HepG2 (cell line): ENCODE measurements around the gene C2orf49. TPM values are rescaled to one million over a fixed set of nuclear protein-coding genes. Genes with fewer than 3 reads are reported as not detected.

ENCODE experiments used
- ETV6 ChIP-seq: sonication (generic); formaldehyde crosslinking; conservative IDR thresholded peaks from 2 replicates; pipeline ENCODE4 v1.4.0; 2020; ENCODE audit warnings: missing genetic modification reagents
- LCORL ChIP-seq, 2 experiments: fragments of 450-650 bp in 1 of 2; sonication (generic) in 1 of 2; formaldehyde crosslinking in 1 of 2; IDR thresholded peaks; 2 replicates each; pipeline versions ENCODE4 v1.5.0 to v1.6.1; 2017 to 2020; ENCODE audit warnings: antibody characterized with exemption in 1 of 2, missing genetic modification reagents in 1 of 2
- SCMH1 ChIP-seq: sonication (generic); formaldehyde crosslinking; IDR thresholded peaks from 2 replicates; pipeline ENCODE4 v1.9.0; 2021; ENCODE audit warnings: missing genetic modification reagents, mild to moderate bottlenecking, borderline replicate concordance
- TRIM24 ChIP-seq: sonication (generic); formaldehyde crosslinking; IDR thresholded peaks from 2 replicates; pipeline ENCODE4 v1.8.0; 2022; ENCODE audit warnings: mild to moderate bottlenecking, missing genetic modification reagents
- ZBTB42 ChIP-seq: sonication (generic); formaldehyde crosslinking; IDR thresholded peaks from 2 replicates; pipeline ENCODE4 v1.5.0; 2020; ENCODE audit warnings: mild to moderate bottlenecking, missing genetic modification reagents
- ZFY ChIP-seq: sonication (generic); formaldehyde crosslinking; IDR thresholded peaks from 2 replicates; pipeline ENCODE4 v1.4.0; 2020; ENCODE audit warnings: missing genetic modification reagents
- ZNF256 ChIP-seq: sonication (generic); formaldehyde crosslinking; conservative IDR thresholded peaks from 2 replicates; pipeline ENCODE4 v1.4.0; 2020; ENCODE audit warnings: missing genetic modification reagents
- ZNF343 ChIP-seq: sonication (generic); formaldehyde crosslinking; IDR thresholded peaks from 2 replicates; pipeline ENCODE4 v1.4.0; 2020; ENCODE audit warnings: mild to moderate bottlenecking, missing genetic modification reagents
- ZNF570 ChIP-seq: sonication (generic); formaldehyde crosslinking; IDR thresholded peaks from 2 replicates; pipeline ENCODE4 v1.4.0; 2020; ENCODE audit warnings: mild to moderate bottlenecking, missing genetic modification reagents, borderline replicate concordance
- polyA plus RNA-seq, 8 experiments: library from polyadenylated mRNA; depleted of rRNA in 3 of 8; stranded (reverse) in 7 of 8; unstranded in 1 of 8; fragments of >200 nt; fragmentation: Illumina TruSeq in 4 of 8; extraction: Trizol in 4 of 8; gene quantifications; 2 replicates each; pipeline versions ENCODE4 v1.2.1 to v1.2.3, GENCODE V29; 2011 to 2016; ENCODE audit warnings: low read depth in 4 of 8, missing spikeins in 1 of 8, mixed read lengths in 1 of 8; ENCODE audit not compliant: insufficient read depth in 1 of 8
- total RNA-seq, 5 experiments: library from RNA; depleted of rRNA; stranded (reverse); fragments of >200 nt; fragmentation: Illumina TruSeq; extraction: Trizol; gene quantifications; 2 replicates each; pipeline ENCODE4 v1.2.3, GENCODE V29; 2016; ENCODE audit warnings: low read depth in 1 of 5
- TF ChIP-seq, protein P1 (sequence below): sonication (generic); formaldehyde crosslinking; IDR thresholded peaks from 2 replicates; pipeline ENCODE4 v1.4.0; 2020; ENCODE audit warnings: missing genetic modification reagents, mild to moderate bottlenecking, borderline replicate concordance
- TF ChIP-seq, protein P2 (sequence below): conservative IDR thresholded peaks from 2 replicates; pipeline ENCODE4 v1.6.1; 2018; ENCODE audit warnings: missing genetic modification reagents
- TF ChIP-seq, protein P3 (sequence below): sonication (generic); formaldehyde crosslinking; IDR thresholded peaks from 2 replicates; pipeline ENCODE4 v1.5.0; 2020; ENCODE audit warnings: mild to moderate bottlenecking, missing genetic modification reagents, borderline replicate concordance
- TF ChIP-seq, protein P4 (sequence below): sonication (generic); formaldehyde crosslinking; IDR thresholded peaks from 2 replicates; pipeline ENCODE4 v1.5.1; 2020; ENCODE audit warnings: mild to moderate bottlenecking, missing genetic modification reagents
- TF ChIP-seq, protein P5 (sequence below): sonication (generic); formaldehyde crosslinking; IDR thresholded peaks from 2 replicates; pipeline ENCODE4 v1.5.0; 2020; ENCODE audit warnings: mild to moderate bottlenecking, missing genetic modification reagents

C2orf49 gene
- total and polyA plus RNA-seq, 2 of the 13 experiments (the other 11 are each of a cell fraction or from before 2014, with no cell fraction given), result 24.7 to 28.8 TPM

DNA sequence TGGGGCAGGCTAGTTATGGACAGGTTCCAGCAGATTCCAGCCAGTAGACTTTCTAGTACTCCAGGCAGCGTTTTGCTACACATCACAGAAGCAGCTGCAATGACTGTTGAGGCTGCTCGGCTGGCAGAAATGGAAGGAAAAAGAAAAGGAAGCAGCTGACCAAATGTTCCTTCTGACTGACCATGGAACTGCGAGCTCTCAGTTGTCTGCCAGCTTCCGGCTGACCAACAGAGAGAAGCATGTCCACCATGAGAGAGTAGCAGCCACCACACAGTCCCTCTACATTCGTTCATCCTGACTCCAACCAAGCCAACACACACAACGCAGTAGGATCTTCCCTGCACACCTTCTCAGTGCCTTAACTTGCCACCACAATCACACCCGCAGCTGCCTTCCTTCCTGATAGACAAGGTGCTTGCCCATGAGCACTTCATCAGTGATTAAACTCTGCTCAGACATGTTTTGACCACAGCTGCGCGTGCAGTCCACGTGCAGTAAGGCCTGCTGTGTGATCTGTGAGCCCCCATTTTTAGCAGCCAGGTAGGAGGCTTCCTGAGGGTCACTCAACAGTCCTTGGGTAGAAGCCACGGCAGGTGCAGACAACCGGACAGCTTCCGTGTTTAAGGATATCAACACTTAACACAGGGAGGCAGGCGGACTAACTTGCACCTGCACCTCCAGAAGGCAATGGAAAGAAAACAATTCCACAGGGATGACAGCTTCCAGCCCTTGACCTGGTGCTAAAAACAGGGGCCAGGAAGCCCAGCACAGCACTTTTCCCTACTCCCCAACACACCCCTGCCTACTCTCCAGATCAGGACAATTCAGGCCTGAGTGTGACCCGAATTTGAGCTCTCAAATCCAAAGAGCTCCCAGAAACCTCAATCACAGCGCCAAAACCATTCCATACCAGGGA, 8.8 kb upstream of the C2orf49 start (continued):
- TF ChIP-seq, protein P1, sequence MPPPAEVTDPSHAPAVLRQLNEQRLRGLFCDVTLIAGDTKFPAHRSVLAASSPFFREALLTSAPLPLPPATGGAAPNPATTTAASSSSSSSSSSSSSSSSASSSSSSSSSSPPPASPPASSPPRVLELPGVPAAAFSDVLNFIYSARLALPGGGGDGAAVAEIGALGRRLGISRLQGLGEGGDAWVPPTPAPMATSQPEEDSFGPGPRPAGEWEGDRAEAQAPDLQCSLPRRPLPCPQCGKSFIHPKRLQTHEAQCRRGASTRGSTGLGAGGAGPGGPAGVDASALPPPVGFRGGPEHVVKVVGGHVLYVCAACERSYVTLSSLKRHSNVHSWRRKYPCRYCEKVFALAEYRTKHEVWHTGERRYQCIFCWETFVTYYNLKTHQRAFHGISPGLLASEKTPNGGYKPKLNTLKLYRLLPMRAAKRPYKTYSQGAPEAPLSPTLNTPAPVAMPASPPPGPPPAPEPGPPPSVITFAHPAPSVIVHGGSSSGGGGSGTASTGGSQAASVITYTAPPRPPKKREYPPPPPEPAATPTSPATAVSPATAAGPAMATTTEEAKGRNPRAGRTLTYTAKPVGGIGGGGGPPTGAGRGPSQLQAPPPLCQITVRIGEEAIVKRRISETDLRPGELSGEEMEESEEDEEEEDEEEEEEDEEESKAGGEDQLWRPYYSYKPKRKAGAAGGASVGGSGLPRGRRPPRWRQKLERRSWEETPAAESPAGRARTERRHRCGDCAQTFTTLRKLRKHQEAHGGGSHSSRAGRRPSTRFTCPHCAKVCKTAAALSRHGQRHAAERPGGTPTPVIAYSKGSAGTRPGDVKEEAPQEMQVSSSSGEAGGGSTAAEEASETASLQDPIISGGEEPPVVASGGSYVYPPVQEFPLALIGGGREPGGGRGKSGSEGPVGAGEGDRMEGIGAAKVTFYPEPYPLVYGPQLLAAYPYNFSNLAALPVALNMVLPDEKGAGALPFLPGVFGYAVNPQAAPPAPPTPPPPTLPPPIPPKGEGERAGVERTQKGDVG (CRISPR knock-in tag), result peak; percentile 57; the same call in 1 of the 2 replicates
- TF ChIP-seq ZNF343 (CRISPR knock-in tag) (peak; percentile 98; the same call in 1 of the 2 replicates), ZNF256 (CRISPR knock-in tag) (peak; percentile 84; the same call in 1 of the 2 replicates), ZFY (peak; percentile 87), TRIM24 (CRISPR knock-in tag) (no peak), ZNF570 (CRISPR knock-in tag) (peak; percentile 98; the same call in 1 of the 2 replicates), ETV6 (CRISPR knock-in tag) (no peak), ZBTB42 (no peak), LCORL (IDR thresholded peaks at IDR 0.05) (no peak), LCORL (CRISPR knock-in tag; IDR thresholded peaks at IDR 0.05) (peak; percentile 16; the same call in 1 of the 2 replicates), SCMH1 (CRISPR knock-in tag) (no peak)
- TF ChIP-seq, protein P2, sequence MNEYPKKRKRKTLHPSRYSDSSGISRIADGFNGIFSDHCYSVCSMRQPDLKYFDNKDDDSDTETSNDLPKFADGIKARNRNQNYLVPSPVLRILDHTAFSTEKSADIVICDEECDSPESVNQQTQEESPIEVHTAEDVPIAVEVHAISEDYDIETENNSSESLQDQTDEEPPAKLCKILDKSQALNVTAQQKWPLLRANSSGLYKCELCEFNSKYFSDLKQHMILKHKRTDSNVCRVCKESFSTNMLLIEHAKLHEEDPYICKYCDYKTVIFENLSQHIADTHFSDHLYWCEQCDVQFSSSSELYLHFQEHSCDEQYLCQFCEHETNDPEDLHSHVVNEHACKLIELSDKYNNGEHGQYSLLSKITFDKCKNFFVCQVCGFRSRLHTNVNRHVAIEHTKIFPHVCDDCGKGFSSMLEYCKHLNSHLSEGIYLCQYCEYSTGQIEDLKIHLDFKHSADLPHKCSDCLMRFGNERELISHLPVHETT (CRISPR knock-in tag), result no peak
- TF ChIP-seq, protein P3, sequence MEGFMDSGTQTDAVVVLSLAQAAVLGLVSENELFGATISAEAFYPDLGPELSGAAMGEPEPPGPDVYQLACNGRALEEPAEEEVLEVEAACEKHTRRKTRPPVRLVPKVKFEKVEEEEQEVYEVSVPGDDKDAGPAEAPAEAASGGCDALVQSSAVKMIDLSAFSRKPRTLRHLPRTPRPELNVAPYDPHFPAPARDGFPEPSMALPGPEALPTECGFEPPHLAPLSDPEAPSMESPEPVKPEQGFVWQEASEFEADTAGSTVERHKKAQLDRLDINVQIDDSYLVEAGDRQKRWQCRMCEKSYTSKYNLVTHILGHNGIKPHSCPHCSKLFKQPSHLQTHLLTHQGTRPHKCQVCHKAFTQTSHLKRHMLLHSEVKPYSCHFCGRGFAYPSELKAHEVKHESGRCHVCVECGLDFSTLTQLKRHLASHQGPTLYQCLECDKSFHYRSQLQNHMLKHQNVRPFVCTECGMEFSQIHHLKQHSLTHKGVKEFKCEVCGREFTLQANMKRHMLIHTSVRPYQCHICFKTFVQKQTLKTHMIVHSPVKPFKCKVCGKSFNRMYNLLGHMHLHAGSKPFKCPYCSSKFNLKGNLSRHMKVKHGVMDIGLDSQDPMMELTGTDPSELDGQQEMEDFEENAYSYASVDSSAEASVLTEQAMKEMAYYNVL (CRISPR knock-in tag), result 0 out of 2 replicates have a peak, but pooled peaks have one; percentile 27
- TF ChIP-seq, protein P4, sequence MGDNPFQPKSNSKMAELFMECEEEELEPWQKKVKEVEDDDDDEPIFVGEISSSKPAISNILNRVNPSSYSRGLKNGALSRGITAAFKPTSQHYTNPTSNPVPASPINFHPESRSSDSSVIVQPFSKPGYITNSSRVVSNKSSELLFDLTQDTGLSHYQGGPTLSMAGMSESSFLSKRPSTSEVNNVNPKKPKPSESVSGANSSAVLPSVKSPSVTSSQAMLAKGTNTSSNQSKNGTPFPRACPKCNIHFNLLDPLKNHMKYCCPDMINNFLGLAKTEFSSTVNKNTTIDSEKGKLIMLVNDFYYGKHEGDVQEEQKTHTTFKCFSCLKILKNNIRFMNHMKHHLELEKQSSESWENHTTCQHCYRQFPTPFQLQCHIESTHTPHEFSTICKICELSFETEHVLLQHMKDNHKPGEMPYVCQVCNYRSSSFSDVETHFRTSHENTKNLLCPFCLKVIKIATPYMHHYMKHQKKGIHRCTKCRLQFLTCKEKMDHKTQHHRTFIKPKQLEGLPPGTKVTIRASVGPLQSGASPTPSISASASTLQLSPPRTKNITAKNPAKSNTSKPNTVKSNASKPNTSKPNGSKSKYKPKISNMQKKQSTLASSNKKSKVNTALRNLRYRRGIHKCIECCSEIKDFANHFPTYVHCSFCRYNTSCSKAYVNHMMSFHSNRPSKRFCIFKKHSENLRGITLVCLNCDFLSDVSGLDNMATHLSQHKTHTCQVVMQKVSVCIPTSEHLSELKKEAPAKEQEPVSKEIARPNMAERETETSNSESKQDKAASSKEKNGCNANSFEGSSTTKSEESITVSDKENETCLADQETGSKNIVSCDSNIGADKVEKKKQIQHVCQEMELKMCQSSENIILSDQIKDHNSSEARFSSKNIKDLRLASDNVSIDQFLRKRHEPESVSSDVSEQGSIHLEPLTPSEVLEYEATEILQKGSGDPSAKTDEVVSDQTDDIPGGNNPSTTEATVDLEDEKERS (CRISPR knock-in tag), result peak; percentile 50; the same call in 1 of the 2 replicates
- TF ChIP-seq, protein P5, sequence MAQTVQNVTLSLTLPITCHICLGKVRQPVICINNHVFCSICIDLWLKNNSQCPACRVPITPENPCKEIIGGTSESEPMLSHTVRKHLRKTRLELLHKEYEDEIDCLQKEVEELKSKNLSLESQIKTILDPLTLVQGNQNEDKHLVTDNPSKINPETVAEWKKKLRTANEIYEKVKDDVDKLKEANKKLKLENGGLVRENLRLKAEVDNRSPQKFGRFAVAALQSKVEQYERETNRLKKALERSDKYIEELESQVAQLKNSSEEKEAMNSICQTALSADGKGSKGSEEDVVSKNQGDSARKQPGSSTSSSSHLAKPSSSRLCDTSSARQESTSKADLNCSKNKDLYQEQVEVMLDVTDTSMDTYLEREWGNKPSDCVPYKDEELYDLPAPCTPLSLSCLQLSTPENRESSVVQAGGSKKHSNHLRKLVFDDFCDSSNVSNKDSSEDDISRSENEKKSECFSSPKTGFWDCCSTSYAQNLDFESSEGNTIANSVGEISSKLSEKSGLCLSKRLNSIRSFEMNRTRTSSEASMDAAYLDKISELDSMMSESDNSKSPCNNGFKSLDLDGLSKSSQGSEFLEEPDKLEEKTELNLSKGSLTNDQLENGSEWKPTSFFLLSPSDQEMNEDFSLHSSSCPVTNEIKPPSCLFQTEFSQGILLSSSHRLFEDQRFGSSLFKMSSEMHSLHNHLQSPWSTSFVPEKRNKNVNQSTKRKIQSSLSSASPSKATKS (CRISPR knock-in tag), result no peak
